ENCODE measurements around the gene CTNNAL1. TPM values are rescaled to one million over a fixed set of nuclear protein-coding genes. Genes with fewer than 3 reads are reported as not detected.

CTNNAL1 gene
- total RNA-seq, 2 experiments from 2014 or later, result 13.0 to 16.4 TPM

DNA sequence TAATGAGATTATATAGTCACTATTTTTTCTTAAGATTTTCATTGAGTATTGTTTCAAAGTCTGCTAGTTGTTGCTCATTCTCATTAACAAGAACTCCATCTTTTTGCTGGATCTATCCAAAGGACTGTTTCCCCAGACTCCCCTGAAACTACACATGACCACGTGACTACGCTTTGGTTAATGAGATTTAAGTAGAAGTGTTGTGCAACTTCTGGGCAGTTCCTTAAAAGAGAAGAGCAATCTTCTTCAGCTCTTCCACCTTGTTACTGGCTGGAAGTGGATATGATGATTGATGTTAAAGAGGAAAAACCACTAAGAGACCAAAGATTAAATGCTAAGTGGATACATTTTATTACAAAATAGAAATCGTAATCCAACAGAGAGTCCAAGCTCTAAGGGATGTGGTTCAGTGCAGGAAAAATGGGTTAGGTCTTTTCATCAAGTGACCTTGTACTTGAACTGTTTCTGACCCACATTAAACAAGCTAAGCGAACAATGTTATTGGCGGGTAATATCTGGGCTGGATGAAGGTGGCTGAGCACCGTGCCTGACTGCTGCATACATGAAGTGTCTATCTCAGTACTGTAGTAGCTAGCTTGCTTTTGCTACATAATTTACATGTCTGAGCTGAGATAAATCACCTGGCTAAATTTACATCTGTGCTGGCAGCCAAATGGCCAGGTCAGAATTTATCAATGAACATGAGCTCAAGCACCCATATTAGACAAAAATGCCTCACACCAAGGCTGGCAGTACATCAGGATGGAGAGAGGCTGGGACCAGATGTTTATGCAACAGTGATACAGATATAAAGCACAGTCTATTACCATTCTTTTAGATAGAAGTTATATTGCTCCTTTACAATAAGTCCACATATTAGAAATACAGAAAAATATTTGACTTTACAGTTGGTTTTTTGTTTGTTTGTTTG, 7.5 kb upstream of the CTNNAL1 start:
- DNase-seq (no peak), ATAC-seq (no peak)
- H3K27me3 Mint-ChIP-seq, result no peaks in the 10 kb centered on the region
- no peaks in the 10 kb centered on the region for H3K9me3 Mint-ChIP-seq (ENCODE audit: low read depth)
- H3K4me3 Mint-ChIP-seq, result no peak overlapping the region
- H3K27ac Mint-ChIP-seq, result no peak overlapping the region
- ChIA-PET CTCF (interaction anchor here (0.8 to 1.5 kb wide), 3 partner anchors 13 to 389 kb away, joined by 3 read pairs; no protein-coding TSS in a partner anchor), POLR2A (no interaction called here)
- intact Hi-C loops (cut with DNase I, micrococcal nuclease), result no loop called here
- no peaks in the 10 kb centered on the region for H3K4me1 Mint-ChIP-seq
- peaks cover 17% of the 10 kb centered on the region for H3K36me3 Mint-ChIP-seq (ENCODE audit: low read depth)

DNA sequence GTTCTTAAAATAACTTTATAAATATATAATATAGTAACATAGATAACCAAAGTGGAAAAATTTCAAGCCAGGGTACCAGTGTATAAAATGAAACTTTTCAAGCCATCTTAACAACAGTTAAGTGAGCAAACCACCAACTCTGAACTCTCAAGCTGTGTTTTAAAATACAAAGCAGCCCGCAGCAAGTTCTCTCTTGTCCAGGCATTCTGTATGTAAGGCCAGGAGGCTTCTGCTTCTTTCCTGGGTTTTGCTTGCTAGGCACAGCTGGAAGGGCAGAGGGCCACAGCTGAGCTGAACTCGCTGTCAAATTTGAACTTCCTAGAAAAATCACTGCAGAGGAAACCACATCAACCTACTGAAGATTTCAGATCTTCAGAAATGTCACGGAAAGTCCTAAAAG, 6.8 kb upstream of the CTNNAL1 start:
- H3K4me3 Mint-ChIP-seq, result no peak overlapping the region
- H3K9me3 Mint-ChIP-seq (ENCODE audit: low read depth), result no peaks in the 10 kb centered on the region
- ATAC-seq (no peak), DNase-seq (no peak)
- no peak overlapping the region for H3K27ac Mint-ChIP-seq
- POLR2A ChIA-PET, result no interaction called here
- H3K36me3 Mint-ChIP-seq (ENCODE audit: low read depth), result peaks cover 17% of the 10 kb centered on the region
- CTCF ChIA-PET, result interaction anchor here (1.5 kb wide), 1 partner anchor 14 kb away, joined by 3 read pairs; no protein-coding TSS in a partner anchor
- intact Hi-C loops (cut with DNase I, micrococcal nuclease), result no loop called here
- H3K27me3 Mint-ChIP-seq, result no peaks in the 10 kb centered on the region
- no peaks in the 10 kb centered on the region for H3K4me1 Mint-ChIP-seq

DNA sequence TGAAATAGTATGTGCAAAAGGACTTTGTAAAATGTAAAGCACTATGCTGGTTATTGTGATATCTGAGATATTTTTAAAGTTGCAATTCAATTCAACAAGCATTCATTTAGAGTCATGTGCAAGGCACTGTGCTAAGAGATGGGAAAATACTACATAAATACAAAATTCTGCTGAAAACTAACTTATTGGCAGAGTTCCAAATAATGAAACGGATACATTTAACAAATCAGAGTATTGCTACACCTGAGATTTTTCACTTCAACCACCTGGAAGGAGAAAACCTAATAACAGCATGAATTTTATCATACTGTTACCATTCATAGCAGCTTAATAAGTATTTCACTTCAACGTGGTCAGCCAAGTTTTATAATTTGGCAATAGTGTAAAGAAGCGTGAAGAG, 6.1 kb upstream of the CTNNAL1 start:
- Mint-ChIP-seq H3K27ac (no peak overlapping the region), H3K4me3 (no peak overlapping the region), H3K36me3 (ENCODE audit: low read depth) (peaks cover 17% of the 10 kb centered on the region), H3K4me1 (no peaks in the 10 kb centered on the region), H3K9me3 (ENCODE audit: low read depth) (no peaks in the 10 kb centered on the region), H3K27me3 (no peaks in the 10 kb centered on the region)
- POLR2A ChIA-PET, result no interaction called here
- no peak for ATAC-seq
- no peak for DNase-seq
- CTCF ChIA-PET, result interaction anchor here (0.7 kb wide), 1 partner anchor 195 kb away, joined by 4 read pairs; no protein-coding TSS in a partner anchor
- intact Hi-C loops (cut with DNase I, micrococcal nuclease), result no loop called here

DNA sequence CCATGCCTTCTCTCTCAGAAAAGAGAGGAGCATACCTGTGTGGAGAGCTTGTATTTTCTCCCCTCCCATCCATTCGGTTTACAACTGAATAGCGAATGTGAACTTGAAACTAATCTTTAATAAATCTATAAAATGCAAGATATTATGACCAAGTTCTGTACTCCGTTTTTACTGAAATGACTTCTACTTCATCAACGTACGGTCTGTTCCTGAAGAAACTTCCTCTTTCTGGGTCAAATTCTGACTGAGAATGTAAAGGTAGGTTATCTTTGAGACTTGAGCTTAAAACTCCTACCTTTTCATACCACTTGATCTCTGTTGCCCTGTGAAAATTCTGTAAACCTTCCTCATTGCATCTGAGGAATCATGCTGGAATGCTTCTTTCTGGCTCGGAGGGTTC, 4.2 kb upstream of the CTNNAL1 start:
- POLR2A ChIA-PET, result no interaction called here
- Mint-ChIP-seq H3K36me3 (ENCODE audit: low read depth) (peaks cover 17% of the 10 kb centered on the region), H3K4me3 (no peak overlapping the region), H3K27ac (no peak overlapping the region), H3K9me3 (ENCODE audit: low read depth) (no peaks in the 10 kb centered on the region), H3K4me1 (peaks cover 9% of the 10 kb centered on the region), H3K27me3 (no peaks in the 10 kb centered on the region)
- ATAC-seq, result no peak
- intact Hi-C loops (cut with DNase I, micrococcal nuclease), result no loop called here
- CTCF ChIA-PET, result interaction anchor here (0.5 to 0.6 kb wide), 2 partner anchors 74 to 161 kb away, joined by 3 read pairs; no protein-coding TSS in a partner anchor
- DNase-seq, result no peak

DNA sequence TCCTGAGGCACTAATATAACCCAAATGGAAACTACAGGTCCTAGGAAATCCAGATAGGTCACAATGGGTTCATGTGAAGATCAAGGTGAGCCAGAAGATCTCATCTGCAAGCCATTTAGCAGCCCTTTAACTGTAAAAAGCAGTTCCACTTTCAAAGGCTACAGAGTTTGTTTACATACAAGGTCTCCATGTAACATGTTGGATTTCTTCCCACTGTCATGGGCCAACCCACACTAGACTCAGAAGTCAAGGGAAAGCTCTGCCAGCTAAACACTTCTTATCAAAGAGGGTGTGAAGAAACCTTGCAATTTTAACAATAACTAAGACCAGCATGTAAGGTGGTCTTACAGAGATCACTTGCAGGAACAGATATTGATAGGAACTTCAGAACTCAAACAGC, 3.8 kb upstream of the CTNNAL1 start:
- Mint-ChIP-seq H3K4me1 (peaks cover 13% of the 10 kb centered on the region), H3K9me3 (ENCODE audit: low read depth) (no peaks in the 10 kb centered on the region), H3K36me3 (ENCODE audit: low read depth) (peaks cover 17% of the 10 kb centered on the region), H3K4me3 (no peak overlapping the region), H3K27ac (no peak overlapping the region), H3K27me3 (no peaks in the 10 kb centered on the region)
- ATAC-seq (no peak), DNase-seq (no peak)
- ChIA-PET POLR2A (no interaction called here), CTCF (no interaction called here)
- intact Hi-C loops (cut with DNase I, micrococcal nuclease), result no loop called here

DNA sequence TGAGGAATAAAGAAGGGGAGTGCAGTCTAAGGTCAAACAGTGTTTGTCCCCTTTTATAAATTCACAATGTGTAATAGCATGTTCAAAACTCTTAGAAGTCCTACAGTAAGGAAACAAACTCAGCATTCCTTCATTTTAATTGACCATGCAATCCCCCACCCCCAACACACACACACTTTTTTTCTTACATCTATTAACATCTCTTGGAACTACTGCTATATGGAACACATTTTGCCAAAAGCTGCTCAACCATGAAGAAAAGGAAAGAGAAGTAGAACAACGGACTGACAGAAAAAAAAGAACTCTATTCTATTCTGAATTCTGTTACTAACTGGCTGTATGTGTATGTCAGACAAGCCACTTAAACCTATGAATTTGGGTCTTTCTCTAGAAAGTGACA, 2.8 kb upstream of the CTNNAL1 start:
- Mint-ChIP-seq H3K9me3 (ENCODE audit: low read depth) (no peaks in the 10 kb centered on the region), H3K36me3 (ENCODE audit: low read depth) (peaks cover 16% of the 10 kb centered on the region), H3K27ac (no peak overlapping the region), H3K4me3 (no peak overlapping the region), H3K4me1 (peaks cover 22% of the 10 kb centered on the region), H3K27me3 (no peaks in the 10 kb centered on the region)
- POLR2A ChIA-PET, result no interaction called here
- intact Hi-C loops (cut with DNase I, micrococcal nuclease), result no loop called here
- CTCF ChIA-PET, result no interaction called here
- DNase-seq (no peak), ATAC-seq (no peak)

DNA sequence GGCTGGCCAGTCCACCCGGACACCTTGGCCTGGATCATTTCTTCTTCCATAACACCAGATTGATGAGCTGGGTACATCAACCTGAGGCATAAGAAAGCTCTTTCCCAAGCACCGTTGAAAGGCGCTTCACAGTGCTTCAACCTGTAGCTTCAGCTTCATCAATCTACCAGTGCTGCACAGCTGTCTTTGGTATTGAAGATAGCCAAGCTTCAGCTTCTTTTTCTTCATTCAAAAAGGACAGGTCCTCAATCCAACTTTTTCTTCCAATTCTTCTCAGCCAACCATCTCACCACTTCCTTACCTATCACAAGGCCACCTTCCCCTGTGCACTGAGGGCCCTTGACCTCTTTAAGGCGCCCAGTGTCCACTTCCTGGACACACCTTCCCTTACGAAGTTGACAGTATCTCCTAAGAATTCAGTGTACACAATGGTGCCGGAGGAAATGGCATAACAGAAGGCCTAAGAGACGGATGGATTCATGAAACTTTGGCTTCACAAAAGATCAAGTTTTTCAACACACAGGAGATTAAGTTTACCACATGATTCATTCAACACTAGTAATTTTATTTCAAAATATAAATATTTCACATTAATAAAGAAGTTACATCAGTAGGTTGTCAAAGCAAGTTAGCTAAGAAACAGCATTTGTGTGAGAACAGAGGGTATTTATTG, 1.4 kb upstream of the CTNNAL1 start:
- ChIA-PET POLR2A (interaction anchor here (0.8 kb wide), 1 partner anchor 9 kb away, joined by 8 read pairs; no protein-coding TSS in a partner anchor), CTCF (interaction anchor here (1.0 to 1.5 kb wide), 4 partner anchors 8 to 384 kb away, joined by 3 read pairs; no protein-coding TSS in a partner anchor)
- intact Hi-C loops (cut with DNase I, micrococcal nuclease), result loop anchor here (5.0 kb wide), 6 partner anchors 83 to 1772 kb away; partner anchors contain the start of genes KLF4 (in 1 of the 2) and TXN (in 1 of the 2)
- H3K4me3 Mint-ChIP-seq, result no peak overlapping the region
- H3K36me3 Mint-ChIP-seq (ENCODE audit: low read depth), result peaks cover 8% of the 10 kb centered on the region
- H3K9me3 Mint-ChIP-seq (ENCODE audit: low read depth), result no peaks in the 10 kb centered on the region
- H3K4me1 Mint-ChIP-seq, result peaks cover 32% of the 10 kb centered on the region
- DNase-seq, result no peak
- H3K27me3 Mint-ChIP-seq, result no peaks in the 10 kb centered on the region
- H3K27ac Mint-ChIP-seq, result peak overlapping the region; percentile 34
- ATAC-seq, result no peak

DNA sequence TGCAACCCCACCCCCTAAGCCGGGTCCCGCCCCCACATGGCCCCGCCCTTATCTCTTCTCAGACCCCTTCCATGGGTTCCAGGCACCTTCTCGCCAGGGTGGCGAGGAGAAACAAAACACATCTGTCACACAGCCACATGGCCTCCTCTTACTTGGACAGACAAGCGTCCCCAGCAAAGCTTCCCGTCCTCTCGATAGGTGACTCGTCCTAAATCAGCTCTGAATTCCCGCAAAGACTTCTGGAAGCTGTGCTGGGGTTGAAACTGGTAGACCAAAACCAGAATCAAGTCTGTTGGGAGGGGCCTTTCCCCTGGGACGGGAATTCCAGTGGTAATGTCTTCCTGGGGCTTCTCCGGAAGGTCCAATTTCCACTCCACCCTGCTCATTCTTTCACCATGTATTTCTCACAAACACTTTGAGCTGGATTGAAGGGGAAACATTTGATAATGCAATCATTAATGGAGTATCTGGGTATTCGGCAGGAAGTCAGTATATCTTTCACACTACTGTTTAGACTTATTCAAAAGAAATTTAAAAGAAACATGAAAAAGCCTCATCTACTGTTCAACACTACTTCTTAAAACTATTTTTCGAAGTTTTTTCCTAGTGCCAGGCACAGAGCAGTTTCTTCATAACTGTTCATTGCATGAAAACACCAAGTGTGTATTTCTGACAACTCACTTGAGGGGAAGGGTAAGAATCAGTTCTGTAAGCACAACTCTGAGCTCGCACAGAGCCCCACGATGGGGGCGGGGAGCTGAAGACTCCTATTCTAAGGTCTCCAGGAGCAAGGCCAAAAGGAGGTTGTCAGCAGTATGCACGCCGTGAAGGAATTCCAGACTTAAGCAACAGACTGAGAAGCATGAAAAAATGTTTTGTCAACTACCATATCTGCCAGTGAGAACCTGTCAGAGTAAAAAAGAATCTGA, 644 bp upstream of the CTNNAL1 start:
- CTCF ChIA-PET, result interaction anchor here (1.0 to 1.5 kb wide), 4 partner anchors 9 to 385 kb away, joined by 3 read pairs; no protein-coding TSS in a partner anchor
- POLR2A ChIA-PET, result interaction anchor here (0.8 kb wide), 1 partner anchor 8 kb away, joined by 8 read pairs; no protein-coding TSS in a partner anchor
- no peaks in the 10 kb centered on the region for H3K36me3 Mint-ChIP-seq (ENCODE audit: low read depth)

DNA sequence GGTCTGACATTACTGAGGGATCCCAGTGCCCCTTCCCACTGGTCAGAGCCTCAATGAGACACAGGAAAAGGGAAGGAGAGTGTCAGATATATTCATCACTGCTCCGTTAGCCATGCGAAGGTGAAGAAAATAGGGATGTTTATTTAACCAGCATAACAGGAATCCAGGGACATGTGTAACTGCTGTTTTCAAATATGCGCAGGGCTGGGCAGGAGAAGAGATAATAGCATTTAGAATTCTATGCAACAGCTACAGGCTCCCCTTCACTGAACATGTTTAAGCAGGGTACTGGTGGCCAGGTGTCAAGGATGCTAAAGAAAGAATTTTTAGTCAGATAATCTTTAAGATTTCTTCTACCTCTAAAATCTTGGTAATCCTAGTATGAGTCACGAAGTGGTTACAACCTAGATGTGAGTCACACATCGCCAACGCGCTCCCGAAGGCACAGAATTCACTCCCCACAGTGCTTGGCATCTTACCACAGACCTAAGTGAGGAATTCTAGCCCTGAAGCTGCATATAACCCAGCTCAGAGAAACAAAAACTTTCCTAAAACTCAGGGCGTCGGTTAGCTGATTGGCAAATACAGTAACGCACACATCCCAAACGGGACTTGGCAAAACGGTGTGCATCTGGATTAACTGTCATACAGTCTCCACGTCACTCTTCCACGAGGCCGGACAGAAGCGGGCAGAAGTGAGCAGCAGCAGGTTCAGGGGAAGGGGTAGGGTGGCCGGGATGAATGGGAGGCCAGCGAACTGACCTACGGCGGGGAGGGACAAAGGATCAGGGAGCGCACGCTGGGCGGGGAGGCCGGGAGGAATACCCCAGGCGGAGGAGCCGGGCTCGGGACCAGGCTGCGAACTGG, 1.1 kb downstream of the CTNNAL1 start:
- ChIA-PET POLR2A (no interaction called here), CTCF (interaction anchor here (0.7 kb wide), 1 partner anchor 58 kb away, joined by 3 read pairs; no protein-coding TSS in a partner anchor)
- peak; percentile 51 for ATAC-seq
- Mint-ChIP-seq H3K27ac (peak overlapping the region; percentile 82), H3K9me3 (ENCODE audit: low read depth) (no peaks in the 10 kb centered on the region), H3K4me3 (peak overlapping the region; percentile 87), H3K27me3 (no peaks in the 10 kb centered on the region), H3K36me3 (ENCODE audit: low read depth) (no peaks in the 10 kb centered on the region), H3K4me1 (peaks cover 32% of the 10 kb centered on the region)
- peak; percentile 75 for DNase-seq
- intact Hi-C loops (cut with DNase I, micrococcal nuclease), result loop anchor here (1.0 to 5.0 kb wide), 10 partner anchors 85 to 1770 kb away; partner anchors contain the start of genes EPB41L4B (in 1 of the 2), KLF4 (in 1 of the 2), RAD23B (in 1 of the 2) and TXN (in 1 of the 2)

More for the DNA sequence above, 644 bp upstream of the CTNNAL1 start:
- Mint-ChIP-seq H3K4me1 (peaks cover 32% of the 10 kb centered on the region), H3K27me3 (no peaks in the 10 kb centered on the region), H3K4me3 (peak overlapping the region; percentile 74), H3K9me3 (ENCODE audit: low read depth) (no peaks in the 10 kb centered on the region), H3K27ac (peak overlapping the region; percentile 40)
- ATAC-seq (no peak), DNase-seq (peak; percentile 9)
- intact Hi-C loops (cut with DNase I, micrococcal nuclease), result loop anchor here (1.0 to 5.0 kb wide), 10 partner anchors 80 to 1772 kb away; partner anchors contain the start of genes ABITRAM (in 2 of the 2), ELP1 (in 2 of the 2), EPB41L4B (in 1 of the 2) and KLF4 (in 1 of the 2)

DNA sequence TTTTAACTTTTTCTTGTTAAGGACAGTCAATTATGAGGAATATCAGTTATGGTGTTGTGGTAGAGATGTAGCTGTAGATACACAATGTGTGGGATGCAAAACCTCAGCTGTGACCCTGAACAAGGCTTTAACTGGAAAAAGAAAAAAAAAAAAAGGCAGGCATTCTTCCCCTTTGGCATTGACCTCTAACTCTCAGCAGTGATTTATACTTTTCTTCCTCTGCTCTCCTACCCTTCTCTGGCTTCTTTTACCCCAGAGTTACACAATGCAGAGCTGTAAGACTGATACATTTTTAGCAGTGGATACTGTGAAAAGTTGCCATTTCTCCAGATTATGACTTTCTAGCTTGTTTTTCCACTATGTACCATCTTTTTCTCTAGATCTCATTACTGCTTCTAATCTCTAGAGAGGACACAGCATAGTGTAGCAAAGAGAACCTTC, 2.0 kb downstream of the CTNNAL1 start:
- Mint-ChIP-seq H3K27me3 (no peaks in the 10 kb centered on the region), H3K4me3 (no peak overlapping the region), H3K27ac (peak overlapping the region; percentile 17), H3K36me3 (ENCODE audit: low read depth) (no peaks in the 10 kb centered on the region), H3K4me1 (peaks cover 32% of the 10 kb centered on the region), H3K9me3 (ENCODE audit: low read depth) (no peaks in the 10 kb centered on the region)
- intact Hi-C loops (cut with DNase I, micrococcal nuclease), result loop anchor here (5.0 kb wide), 6 partner anchors 86 to 1769 kb away; partner anchors contain the start of genes KLF4 (in 1 of the 2) and TXN (in 1 of the 2)
- ChIA-PET CTCF (interaction anchor here (0.6 to 0.7 kb wide), 2 partner anchors 13 to 1703 kb away, joined by 3 read pairs; no protein-coding TSS in a partner anchor), POLR2A (interaction anchor here (0.6 kb wide), 1 partner anchor 40 kb away, joined by 4 read pairs; no protein-coding TSS in a partner anchor)
- DNase-seq (no peak), ATAC-seq (no peak)
